Measurements from ENCODE around the gene SRXN1.
"Not testable (repeated sequence)": the region's sequence is repeated elsewhere in the genome, so short reads cannot be mapped to it uniquely, and the experiment has no call there.

Gene SRXN1

GRCh38 chr20:653590-654416 lies 803 bp upstream of the SRXN1 start:
- DNase-seq: no peak

- DNase-seq: no peak
Measured at GRCh38 chr20:652615-653109, 338 bp downstream of the SRXN1 start.

DNA sequence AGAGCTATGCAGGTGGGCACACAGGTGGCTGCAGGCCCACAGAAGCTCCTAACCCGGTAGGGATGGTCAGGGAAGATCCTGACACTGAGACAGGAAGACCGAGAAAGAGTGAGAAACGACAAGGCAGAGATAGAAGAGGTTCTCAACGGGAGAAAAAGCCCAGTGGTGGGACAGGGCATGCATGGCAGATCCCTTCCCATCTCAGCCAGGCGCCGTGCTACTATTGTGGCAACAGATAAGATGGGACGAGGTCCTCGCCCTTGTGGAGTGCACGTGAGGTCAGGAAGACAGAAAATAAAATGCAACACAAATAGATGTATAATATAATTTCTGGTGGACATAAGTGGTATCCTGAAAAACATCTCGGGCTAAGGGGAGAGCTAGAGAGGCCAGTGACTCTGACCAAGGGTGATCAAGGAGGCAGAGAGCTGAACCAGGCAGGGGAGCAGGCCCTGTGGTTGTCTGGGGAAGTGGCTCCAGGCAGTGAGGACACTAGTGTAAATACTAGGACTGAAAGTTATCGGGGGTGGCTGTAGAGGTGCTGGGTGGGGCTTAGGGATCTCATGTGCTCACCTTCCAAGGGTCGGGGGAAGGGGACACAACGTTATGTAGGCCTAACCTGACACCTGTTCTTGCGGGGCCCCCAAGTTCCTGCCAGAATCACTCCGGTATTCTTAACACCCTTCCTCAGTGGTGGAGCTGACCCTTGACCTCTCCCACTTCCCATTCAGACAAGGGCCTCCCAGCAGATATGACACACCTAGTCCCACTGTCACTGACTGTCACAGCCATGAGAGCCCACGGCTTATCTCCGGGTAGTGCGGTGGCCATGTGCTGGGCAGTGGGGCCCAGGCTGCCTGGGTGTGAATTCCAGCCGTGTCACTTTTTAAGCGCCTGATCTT lies 1.0 kb downstream of the SRXN1 start:
- DNase-seq: no peak

GRCh38 chr20:650954-651353 lies 2.0 kb downstream of the SRXN1 start:
- DNase-seq: no peak

DNA sequence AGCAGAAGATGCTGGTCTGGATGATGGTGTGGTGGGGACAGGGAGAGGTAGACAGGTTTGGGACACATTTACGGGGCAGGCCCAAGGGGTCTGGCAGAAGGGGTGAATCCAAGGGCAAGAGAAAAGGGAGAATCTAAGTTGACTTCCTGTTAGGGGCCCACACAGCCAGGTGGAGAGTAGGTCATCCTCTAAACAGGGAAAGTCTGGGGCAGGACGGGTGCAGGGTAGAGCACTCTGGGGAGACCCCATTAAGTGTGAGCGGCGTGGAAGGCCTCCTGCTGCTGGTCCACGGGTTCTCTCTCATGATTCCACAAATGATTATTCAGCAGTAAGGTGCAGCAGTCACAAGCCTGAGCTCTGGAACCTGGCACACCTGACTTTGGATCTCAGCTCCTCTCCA lies 2.7 kb downstream of the SRXN1 start:
- no peak for DNase-seq

GRCh38 chr20:647479-648019 lies 5.5 kb downstream of the SRXN1 start:
- DNase-seq: no peak

- no peak for DNase-seq
Measured at GRCh38 chr20:646868-647233, 6.1 kb downstream of the SRXN1 start.

GRCh38 chr20:646107-646867 lies 6.7 kb downstream of the SRXN1 start:
- no peak for DNase-seq

- DNase-seq: peak; percentile 20
Measured at GRCh38 chr20:645318-646106, 7.5 kb downstream of the SRXN1 start.

- DNase-seq: no peak
Measured at GRCh38 chr20:644692-645317, 8.2 kb downstream of the SRXN1 start.

GRCh38 chr20:642398-643174 lies 10.4 kb downstream of the SRXN1 start:
- DNase-seq: no peak

DNA sequence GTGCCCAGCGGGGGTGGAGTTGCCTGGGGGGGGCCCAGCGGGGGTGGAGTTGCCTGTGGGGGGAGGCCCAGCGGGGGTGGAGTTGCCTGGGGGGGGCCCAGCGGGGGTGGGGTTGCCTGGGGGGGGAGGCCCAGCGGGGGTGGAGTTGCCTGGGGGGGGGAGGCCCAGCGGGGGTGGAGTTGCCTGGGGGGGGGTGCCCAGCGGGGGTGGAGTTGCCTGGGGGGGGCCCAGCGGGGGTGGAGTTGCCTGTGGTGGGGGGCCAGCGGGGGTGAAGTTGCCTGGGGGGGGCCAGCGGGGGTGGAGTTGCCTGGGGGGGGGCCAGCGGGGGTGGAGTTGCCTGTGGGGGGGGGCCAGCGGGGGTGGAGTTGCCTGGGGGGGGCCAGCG lies 11.0 kb downstream of the SRXN1 start:
- DNase-seq: not testable (repeated sequence)

GRCh38 chr20:641516-641875 lies 11.5 kb downstream of the SRXN1 start:
- DNase-seq: no peak

DNA sequence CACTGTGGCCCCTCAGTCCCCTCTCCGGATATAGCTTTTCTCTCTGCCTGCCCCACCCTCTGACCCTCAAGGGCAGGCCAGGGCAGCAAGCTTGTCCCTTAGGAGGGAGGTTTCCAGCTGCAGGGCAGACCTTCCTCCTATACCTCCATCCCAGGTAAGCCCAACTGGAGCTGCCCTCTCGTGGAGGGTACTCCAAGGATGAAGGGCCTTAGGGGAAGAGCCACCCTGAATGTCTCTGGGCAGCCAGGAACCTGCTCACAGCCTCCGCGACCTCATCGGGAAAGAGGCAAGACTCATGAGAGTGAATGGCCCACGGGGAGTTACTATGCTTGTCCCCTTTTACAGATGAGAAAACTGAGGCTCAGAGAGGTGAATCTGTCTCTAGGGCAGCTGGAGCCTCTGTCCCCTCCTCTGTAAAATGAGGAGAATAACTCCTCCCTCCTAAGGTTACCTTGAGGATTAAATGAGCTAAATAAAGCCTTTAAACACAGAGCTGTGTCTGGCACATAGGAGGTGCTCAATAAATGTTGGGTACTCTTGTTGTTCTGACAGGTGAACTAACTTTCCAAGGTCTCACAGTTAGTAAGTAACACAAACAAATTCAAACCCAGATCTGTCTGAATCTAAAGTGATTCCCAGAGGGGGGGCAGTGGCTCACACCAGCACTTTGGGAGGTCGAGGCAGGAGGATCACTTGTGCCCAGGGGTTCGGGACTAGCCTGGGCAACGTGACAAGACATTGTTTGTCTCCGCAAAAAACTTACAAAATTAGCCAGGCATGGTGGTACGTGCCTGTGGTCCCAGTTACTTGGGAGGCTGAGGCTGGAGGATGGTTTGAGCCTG lies 12.1 kb downstream of the SRXN1 start:
- DNase-seq: no peak

DNA sequence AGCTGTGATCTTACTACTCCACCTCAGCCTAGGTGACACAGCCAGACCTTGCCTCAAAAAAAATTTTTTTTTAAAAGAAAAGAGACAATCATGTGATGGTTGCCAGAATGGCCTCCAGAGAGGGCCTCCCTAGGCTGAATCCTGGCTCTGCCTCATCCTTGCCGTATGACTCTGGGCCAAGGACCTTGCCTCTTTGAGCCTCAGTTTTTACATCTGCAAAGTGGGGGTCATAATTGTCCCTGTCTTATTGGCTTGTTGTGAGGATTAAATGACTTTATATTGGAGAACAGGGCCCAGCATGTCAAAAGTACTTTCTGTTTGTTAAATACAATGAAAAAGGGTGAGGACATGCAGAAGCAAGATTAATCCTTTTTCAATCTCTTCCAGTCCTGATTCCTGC lies 14.4 kb downstream of the SRXN1 start:
- no peak for DNase-seq

DNA sequence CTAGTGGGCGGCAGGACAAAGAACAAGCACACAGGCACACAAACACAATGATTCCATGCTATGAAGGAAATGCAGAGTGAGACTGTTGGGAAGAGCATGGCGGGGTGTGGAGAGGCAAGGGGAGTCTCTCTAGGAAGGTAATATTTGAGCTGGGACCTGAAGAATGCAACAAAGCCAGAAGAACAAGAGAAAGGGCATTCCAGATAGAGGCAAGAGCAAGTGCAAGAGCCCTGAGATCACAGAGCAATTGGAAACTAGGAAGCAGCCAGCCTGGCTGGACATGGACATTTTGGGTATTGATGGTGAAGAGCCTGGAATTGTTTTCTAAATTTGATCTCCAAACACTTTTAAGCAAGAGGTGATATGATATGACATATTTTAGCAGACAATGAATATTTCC lies 15.4 kb downstream of the SRXN1 start:
- DNase-seq: no peak

GRCh38 chr20:635893-636338 lies 17.1 kb downstream of the SRXN1 start:
- DNase-seq: no peak

DNA sequence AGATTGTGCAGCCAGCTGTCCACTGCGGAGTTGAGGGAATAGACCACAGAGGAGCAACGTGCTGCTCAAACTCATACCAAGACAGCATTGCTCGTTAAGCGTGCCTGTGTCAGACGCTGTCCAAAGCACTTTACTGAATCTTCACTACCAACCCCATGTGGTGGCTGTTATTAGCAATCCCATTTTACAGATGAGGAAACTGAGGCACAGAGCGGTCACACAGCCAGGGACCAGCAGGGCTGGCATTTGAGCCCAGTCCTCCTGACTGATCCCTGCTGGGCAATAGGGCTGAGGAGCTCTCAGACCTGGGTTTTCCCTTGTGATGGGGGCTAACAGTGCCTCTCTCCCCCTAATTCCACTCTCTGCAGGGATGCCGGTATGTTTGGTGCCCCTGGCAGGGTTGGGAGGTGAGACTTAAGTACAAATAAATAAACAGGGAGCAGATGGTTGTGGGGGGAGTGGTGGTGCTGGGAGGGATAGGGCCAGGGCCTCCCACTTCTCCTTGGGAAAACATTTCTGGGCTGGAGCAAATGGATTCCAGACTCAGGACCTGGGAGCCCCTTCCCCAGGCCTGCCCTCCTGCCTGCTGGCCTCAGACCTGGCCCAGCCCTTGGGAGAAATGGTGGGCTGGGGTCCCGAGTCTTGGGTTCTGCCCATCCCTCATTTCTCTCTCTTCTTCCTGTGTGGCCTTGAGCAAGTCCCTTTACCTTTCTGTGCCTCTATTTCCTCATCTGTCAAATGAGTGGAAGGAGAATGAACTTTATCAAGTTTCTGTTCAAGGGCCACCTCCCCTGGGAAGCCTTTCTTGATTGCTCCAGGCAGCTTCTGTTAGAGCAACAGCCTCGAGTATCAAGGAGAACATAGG lies 17.7 kb downstream of the SRXN1 start:
- no peak for DNase-seq
